SH-SY5Y (cell line): Measurements from ENCODE around the gene ING4.

Experiments used
- GATA2 ChIP-seq: IDR thresholded peaks from 2 replicates; pipeline ENCODE4 v1.6.1; 2011; ENCODE audit warnings: mild to moderate bottlenecking, low read depth, low read length
- GATA3 ChIP-seq: IDR thresholded peaks from 2 replicates; pipeline ENCODE4 v1.6.1; 2011; ENCODE audit warnings: low read depth, mild to moderate bottlenecking, low read length, moderate library complexity

DNA sequence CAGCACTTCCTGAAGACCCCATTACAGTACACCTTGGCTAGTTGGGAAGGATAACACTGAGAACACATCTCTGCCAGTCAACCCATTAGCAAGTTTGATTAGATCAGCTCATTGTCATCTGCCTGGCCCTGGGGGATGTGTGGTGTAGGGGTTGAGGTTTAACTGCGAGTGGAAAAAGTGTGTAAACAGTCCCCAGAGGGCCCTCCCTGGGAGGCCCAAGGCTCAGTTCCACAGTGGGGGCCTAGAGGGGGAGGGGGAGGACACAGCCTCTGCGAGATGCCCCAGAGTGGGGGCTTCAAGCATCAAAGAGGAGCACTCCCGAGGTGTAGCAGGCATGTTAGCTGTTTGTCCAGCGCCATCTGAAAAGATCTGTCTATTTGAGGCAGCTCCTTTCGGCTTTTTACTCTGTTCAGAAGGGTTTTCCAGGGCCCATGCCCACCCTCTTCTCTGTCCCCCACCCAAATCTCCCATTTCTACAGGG is 27.5 kb downstream of the ING4 start:
- TF ChIP-seq GATA2 (peak; percentile 43; the same call in 1 of the 2 replicates), GATA3 (no peak)
